NCI-H510A (cell line): ENCODE measurements around the gene PRKG1.

Source experiments
- DNase-seq: peaks from one replicate; lab custom pipeline; 2025; lab: John Stamatoyannopoulos, UW

Gene PRKG1

DNA sequence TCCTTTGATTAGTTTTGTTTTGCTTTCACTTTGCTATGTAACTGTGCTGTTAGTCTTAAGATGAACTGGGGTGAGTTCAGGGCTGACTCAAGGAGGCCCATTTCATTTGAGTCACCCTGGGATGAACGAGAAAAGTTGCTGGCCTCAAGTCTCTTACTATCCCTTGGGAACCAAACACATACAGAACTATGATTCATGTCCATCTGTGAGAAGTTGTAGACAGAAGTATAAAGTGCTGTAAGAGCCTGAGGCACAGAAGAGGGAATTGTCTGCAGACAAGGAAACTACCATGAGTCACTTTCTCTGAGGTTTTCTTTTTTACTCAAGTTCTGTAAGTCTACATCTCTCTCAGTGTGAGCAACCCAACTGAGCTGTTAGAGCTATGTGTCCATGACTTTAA is 805.0 kb downstream of the PRKG1 start:
- no peak for DNase-seq

GRCh38 chr10:51881213-51881612 is 806.9 kb downstream of the PRKG1 start:
- no peak for DNase-seq

DNA sequence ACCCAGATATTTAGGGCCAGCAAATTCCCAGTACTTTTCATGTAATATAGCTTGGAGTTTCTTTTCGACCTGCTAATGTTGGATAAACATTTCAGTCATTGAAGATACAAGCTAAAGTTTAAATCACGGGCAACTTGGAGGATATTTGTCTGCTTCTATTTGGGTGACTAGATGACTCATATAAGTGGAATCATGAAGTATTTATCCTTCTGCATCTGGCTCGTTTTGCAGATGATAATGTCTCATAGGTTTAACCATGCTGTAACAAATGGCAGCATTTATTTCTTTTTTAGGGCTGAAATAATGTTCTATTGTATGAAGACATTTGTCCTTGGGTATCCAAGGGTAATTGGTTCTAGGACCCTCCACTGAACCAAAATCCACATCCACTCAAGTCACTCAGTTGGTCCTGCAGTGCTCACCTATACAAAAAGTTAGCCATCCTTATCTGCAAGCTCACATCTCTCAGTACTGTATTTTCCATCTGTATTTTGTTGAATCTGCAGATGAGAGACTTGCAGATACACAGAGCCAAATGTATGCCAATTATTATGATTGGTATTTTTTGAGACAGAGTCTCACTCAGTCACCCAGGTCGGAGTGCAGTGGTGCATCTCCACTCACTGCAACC is 812.3 kb downstream of the PRKG1 start:
- DNase-seq, result no peak

DNA sequence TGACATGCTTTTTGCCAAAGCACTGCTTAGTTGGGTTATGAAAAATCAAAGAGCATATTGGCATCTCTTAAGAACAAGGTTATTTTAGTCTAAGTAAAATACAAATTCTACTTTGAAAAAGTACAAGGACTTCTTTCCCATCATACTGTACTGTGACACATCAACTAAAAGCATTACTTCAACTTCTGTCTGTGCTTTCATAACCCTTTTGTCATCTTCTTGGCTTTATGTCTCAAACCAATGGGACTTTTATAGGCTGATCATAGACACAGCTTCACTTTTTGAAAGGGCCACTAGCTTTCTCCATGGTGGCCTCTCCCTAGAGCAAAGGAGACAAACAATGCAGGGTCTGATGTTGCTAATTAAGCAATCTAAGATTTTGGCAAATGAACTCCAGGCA is 814.0 kb downstream of the PRKG1 start:
- no peak for DNase-seq

- no peak for DNase-seq
Observed at GRCh38 chr10:51892313-51892712, 818.0 kb downstream of the PRKG1 start.

GRCh38 chr10:51892965-51893658 is 818.8 kb downstream of the PRKG1 start:
- no peak for DNase-seq

- no peak for DNase-seq
Observed at GRCh38 chr10:51894771-51895578, 820.7 kb downstream of the PRKG1 start.

DNA sequence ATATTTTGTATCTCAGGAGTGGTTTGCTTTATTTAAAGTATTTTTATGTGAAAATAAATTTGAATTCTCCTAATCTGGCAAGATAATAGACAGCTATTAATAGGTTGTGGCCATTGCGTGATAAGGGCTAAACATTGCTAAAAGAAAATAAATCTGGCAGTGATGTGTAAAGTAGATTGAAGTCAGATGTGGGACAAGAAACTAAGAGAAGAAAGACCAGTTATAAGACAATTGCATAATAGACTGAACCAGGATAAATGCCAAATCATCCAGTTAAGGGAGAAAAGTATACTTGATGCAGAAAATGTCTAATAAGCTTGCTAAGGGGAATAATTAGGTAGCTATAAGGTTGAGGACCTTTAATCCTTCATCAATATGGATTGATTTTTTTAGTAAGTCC is 822.6 kb downstream of the PRKG1 start:
- DNase-seq, result no peak

DNA sequence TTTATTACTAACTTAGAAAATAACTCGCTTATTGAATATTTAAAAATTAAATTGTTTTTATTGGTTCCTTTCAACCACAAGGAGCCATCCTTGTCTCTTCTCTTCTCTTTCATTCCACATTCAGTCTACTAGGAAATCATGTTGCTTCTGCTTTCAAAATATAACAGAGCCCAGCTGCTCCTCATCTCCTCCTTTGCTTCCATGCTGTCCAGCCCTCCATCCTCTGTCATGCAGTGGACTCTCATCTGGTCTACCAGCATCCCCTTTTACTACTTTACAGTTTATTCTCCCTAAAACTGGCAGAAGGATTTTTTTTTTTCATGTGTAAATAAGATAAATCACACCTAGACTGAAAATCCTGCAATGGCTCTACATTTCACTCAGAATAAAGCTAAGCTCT is 823.3 kb downstream of the PRKG1 start:
- DNase-seq, result no peak

DNA sequence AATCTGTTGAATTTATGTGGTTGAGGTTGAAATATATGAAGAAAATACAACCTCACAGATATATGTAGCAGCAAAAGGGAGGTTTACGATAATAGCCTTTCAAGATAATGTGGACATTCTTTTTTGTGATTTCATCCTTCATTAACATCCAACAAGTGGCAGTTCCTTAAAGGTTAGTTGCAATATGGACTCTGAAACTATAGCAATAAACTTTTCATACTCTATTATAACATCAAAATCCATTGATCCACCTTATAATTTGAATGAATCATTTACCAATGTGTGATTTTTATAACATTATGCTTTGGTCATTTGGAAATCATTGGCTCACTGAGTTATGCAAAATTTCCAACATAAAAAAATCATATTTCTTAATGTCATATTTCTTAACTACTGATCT is 825.9 kb downstream of the PRKG1 start:
- DNase-seq, result no peak

DNA sequence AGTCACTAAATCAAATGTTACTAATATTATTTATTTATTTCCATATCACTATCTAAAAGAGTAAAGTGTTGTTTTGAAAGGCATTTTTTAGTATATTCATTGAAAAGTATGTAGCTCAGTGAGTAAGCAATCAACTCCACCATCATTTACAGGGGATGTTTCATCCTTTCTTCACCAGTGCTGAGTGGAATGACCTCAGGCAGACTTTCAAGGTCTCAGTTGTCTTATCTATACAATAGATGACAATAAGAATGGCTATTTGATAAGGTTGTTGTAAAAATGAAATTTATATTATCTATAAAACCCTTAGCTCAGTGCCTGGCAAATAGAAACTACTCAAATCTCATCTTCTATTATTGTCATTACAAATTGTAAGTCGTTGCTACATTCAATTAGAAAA is 829.4 kb downstream of the PRKG1 start:
- no peak for DNase-seq

- DNase-seq, result no peak
Observed at GRCh38 chr10:51905032-51905431, 830.7 kb downstream of the PRKG1 start.

GRCh38 chr10:51907361-51907760 is 833.1 kb downstream of the PRKG1 start:
- DNase-seq, result no peak

DNA sequence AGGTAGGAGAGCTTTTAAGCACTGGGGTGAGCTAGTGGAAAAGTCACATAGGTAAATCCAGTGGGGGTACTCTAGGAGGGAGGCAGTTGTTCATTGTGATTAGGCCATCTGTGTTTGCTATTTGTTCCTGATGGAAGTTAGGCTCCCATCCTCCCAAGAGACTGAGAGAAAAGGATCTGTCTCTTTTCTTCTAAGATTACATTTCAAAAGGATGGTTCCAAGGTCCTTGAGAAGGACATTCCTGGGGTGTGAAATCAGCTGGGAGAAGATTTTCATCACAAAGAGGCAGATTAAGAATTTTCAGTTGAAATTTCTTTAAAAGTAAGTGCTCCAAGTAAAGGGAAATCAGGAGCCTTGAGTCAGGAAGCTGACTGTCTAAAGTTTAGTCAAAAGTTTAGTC is 835.9 kb downstream of the PRKG1 start:
- DNase-seq, result no peak

DNA sequence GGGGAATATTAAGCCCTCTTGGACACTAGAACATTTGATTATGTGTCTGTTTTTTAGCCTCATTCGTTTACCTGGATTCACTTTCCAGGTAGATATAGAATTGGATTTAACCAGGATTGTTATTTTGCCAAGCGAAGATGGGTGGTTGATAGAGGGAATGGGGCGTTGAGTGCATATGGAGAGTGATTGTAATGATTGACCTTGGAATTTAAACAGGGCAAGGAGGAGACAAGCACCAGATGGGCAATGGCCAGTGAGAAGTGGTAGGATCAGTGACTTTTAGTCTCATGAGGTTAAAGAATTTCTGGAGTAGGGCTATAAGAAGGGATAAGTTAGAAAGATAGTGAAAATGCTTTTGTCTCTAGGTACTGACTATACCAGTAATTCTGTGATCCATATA is 836.3 kb downstream of the PRKG1 start:
- DNase-seq, result no peak

DNA sequence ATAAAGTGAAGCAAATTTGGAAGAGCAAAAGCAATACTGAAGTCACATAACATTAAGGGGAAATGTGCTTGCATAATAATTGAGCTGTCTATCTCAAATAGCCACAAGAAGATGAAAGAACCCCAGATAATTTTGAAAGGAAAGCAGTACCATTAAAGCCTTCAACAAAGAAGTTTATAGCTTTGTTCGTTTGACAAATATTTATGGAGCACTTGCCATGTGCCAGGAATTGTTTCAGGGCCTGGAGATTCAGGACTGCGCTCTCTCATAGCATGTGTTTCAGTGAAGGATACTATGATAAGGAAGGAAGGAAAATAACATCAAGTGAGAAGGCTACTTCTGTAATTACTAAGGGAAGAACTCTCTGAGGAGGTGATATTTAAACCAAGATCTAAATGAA is 837.4 kb downstream of the PRKG1 start:
- no peak for DNase-seq

DNA sequence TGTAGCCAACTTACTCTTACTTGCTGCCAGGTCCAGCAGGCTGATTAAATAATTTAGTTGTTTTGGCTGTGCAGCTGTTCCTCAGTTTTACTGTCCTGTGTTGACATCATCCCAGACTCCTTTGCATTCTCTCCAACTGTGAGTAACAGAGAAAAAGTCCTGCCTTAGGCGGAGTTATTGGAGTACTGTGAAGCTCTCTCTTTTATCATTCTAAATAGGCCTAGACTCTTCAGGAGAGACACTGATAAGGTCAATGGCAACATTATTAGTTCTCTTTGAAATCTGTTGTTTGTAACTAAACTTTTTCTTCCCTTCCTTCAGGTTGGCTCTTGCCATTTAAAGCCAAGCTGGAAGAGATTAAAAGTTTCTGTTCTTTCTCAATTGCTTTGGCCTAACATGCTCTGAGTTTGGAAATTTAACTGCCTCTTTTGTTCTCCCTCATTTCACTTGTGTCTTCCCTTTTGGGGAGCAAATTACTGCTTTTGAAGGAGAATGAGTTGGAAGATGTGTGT is 840.8 kb downstream of the PRKG1 start:
- DNase-seq, result no peak

DNA sequence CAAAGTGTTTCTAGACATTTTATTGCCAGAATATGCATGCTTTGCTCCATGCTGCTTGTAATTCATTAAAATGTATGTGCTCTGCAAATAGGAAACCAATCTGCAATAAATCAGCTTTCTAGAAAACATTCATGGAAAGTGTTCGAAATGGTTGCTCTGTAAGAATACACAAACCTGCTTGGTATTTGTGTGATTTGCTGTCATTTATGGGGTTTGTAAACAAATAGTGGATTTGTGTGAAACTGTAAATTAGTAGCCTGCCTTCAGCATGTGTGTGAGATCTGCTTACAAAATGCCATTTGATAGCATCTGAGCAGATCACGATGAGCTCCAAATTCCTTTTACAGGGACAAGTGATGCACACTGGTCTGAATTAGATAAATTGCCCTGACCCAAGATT is 844.2 kb downstream of the PRKG1 start:
- no peak for DNase-seq

GRCh38 chr10:51918884-51919325 is 844.6 kb downstream of the PRKG1 start:
- no peak for DNase-seq

GRCh38 chr10:51920672-51921071 is 846.4 kb downstream of the PRKG1 start:
- DNase-seq, result no peak

GRCh38 chr10:51924359-51924758 is 850.1 kb downstream of the PRKG1 start:
- no peak for DNase-seq

DNA sequence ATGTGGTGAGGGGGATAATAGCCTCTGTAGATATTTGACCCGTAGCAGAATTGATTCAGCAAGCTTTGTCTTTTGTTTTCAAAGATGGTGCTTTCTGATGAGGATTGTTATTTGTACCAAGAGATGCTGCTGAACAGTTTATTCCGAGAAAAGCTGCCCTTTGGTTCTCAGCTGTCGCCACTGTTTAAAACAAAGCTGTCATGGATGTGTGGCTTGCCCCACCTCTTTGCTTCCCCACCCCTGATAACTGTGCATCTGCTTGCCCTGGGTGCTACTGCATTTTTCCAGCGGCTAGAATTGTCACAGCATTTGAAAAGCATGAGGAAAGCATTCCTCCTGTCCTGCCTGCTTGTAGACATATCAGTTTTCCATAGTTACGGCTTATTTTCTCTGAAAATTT is 852.0 kb downstream of the PRKG1 start:
- no peak for DNase-seq

DNA sequence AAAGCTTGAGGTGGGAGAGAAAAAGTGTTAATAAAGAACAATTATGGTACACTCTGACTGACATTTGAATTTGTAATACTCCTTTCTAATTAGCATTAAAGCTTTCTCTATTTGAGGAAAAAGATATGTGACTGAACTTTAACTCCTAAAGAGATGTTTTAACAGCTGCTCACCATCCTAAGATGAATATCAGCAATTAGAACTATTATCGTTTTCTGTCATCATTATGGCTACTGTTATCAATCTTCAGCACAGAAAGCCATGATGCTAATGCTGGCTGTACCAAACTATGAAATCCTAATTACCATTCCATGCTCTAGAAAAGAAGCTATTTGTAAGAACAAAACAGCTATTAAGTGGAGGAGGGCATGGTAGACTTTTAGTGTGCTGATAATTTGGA is 853.9 kb downstream of the PRKG1 start:
- no peak for DNase-seq
